ENCODE measurements around the gene PI4K2B.
A peak's percentile ranks its signal among the peaks of the same experiment; 100 is the strongest.
"Not testable (repeated sequence)": the region's sequence is repeated elsewhere in the genome, so short reads cannot be mapped to it uniquely, and the experiment has no call there.

Gene PI4K2B

GRCh38 chr4:25233737-25234389, at the start of gene PI4K2B:
Gene PI4K2B (plus strand): TSS chr4:25234033. CDS start chr4:25234164, 131 bp downstream.
- no peaks in the 10 kb centered on the region for H3K9me3 ChIP-seq (ENCODE audit: control insufficient read depth in 1 of 2, low read length in 2 of 2)
- H3K4me1 ChIP-seq (ENCODE audit: control insufficient read depth in 1 of 2, insufficient read depth in 2 of 2, low read length in 2 of 2): peaks cover 5 to 9% of the 10 kb centered on the region in 2 donors
- H3K9ac ChIP-seq (ENCODE audit: low read depth in 1 of 2, low read length in 2 of 2): peak within 1 kb of the TSS; percentile 88 to 98
- H3K4me3 ChIP-seq (ENCODE audit: low read depth in 1 of 2, low read length in 2 of 2): peak within 1 kb of the TSS; percentile 79 to 89
- peak within 1 kb of the TSS; percentile 95 for H3K27ac ChIP-seq (ENCODE audit: low read depth, low read length)
- no peaks in the 10 kb centered on the region for H3K36me3 ChIP-seq (ENCODE audit: control insufficient read depth in 1 of 2, insufficient read depth in 2 of 2, low read length in 2 of 2)
- no peaks in the 10 kb centered on the region for H3K27me3 ChIP-seq (ENCODE audit: control insufficient read depth in 1 of 2, insufficient read depth in 2 of 2, low read length in 2 of 2)

- peaks cover 0 to under 1% of the 10 kb centered on the region in 2 donors for H3K4me1 ChIP-seq (ENCODE audit: control insufficient read depth in 1 of 2, insufficient read depth in 2 of 2, low read length in 2 of 2)
- no peak overlapping the region for H3K27ac ChIP-seq (ENCODE audit: low read depth, low read length)
- no peak overlapping the region for H3K9ac ChIP-seq (ENCODE audit: low read depth in 1 of 2, low read length in 2 of 2)
- no peaks in the 10 kb centered on the region for H3K27me3 ChIP-seq (ENCODE audit: control insufficient read depth in 1 of 2, insufficient read depth in 2 of 2, low read length in 2 of 2)
- no peak overlapping the region for H3K4me3 ChIP-seq (ENCODE audit: low read depth in 1 of 2, low read length in 2 of 2)
- H3K9me3 ChIP-seq (ENCODE audit: control insufficient read depth in 1 of 2, low read length in 2 of 2): no peaks in the 10 kb centered on the region
- H3K36me3 ChIP-seq (ENCODE audit: control insufficient read depth in 1 of 2, insufficient read depth in 2 of 2, low read length in 2 of 2): no peaks in the 10 kb centered on the region
Measured at GRCh38 chr4:25184056-25184455, 49.8 kb upstream of the PI4K2B start.

- no peaks in the 10 kb centered on the region for H3K27me3 ChIP-seq (ENCODE audit: control insufficient read depth in 1 of 2, insufficient read depth in 2 of 2, low read length in 2 of 2)
- H3K9me3 ChIP-seq (ENCODE audit: control insufficient read depth in 1 of 2, low read length in 2 of 2): no peaks in the 10 kb centered on the region
- no peak overlapping the region for H3K4me3 ChIP-seq (ENCODE audit: low read depth in 1 of 2, low read length in 2 of 2)
- H3K9ac ChIP-seq (ENCODE audit: low read depth in 1 of 2, low read length in 2 of 2): no peak overlapping the region
- no peak overlapping the region for H3K27ac ChIP-seq (ENCODE audit: low read depth, low read length)
- no peaks in the 10 kb centered on the region for H3K4me1 ChIP-seq (ENCODE audit: control insufficient read depth in 1 of 2, insufficient read depth in 2 of 2, low read length in 2 of 2)
- H3K36me3 ChIP-seq (ENCODE audit: control insufficient read depth in 1 of 2, insufficient read depth in 2 of 2, low read length in 2 of 2): no peaks in the 10 kb centered on the region
Measured at GRCh38 chr4:25190407-25190806, 43.4 kb upstream of the PI4K2B start.

GRCh38 chr4:25198713-25199112, 35.1 kb upstream of the PI4K2B start:
- Histone ChIP-seq H3K4me1 (ENCODE audit: control insufficient read depth in 1 of 2, insufficient read depth in 2 of 2, low read length in 2 of 2) (no peaks in the 10 kb centered on the region), H3K9ac (ENCODE audit: low read depth in 1 of 2, low read length in 2 of 2) (no peak overlapping the region), H3K27ac (ENCODE audit: low read depth, low read length) (no peak overlapping the region), H3K4me3 (ENCODE audit: low read depth in 1 of 2, low read length in 2 of 2) (no peak overlapping the region), H3K36me3 (ENCODE audit: control insufficient read depth in 1 of 2, insufficient read depth in 2 of 2, low read length in 2 of 2) (no peaks in the 10 kb centered on the region), H3K27me3 (ENCODE audit: control insufficient read depth in 1 of 2, insufficient read depth in 2 of 2, low read length in 2 of 2) (no peaks in the 10 kb centered on the region), H3K9me3 (ENCODE audit: control insufficient read depth in 1 of 2, low read length in 2 of 2) (no peaks in the 10 kb centered on the region)

- no peak overlapping the region for H3K4me3 ChIP-seq (ENCODE audit: low read depth in 1 of 2, low read length in 2 of 2)
- H3K4me1 ChIP-seq (ENCODE audit: control insufficient read depth in 1 of 2, insufficient read depth in 2 of 2, low read length in 2 of 2): peaks cover 0 to 1% of the 10 kb centered on the region in 2 donors
- H3K36me3 ChIP-seq (ENCODE audit: control insufficient read depth in 1 of 2, insufficient read depth in 2 of 2, low read length in 2 of 2): no peaks in the 10 kb centered on the region
- H3K9ac ChIP-seq (ENCODE audit: low read depth in 1 of 2, low read length in 2 of 2): no peak overlapping the region
- H3K27me3 ChIP-seq (ENCODE audit: control insufficient read depth in 1 of 2, insufficient read depth in 2 of 2, low read length in 2 of 2): no peaks in the 10 kb centered on the region
- H3K27ac ChIP-seq (ENCODE audit: low read depth, low read length): no peak overlapping the region
- H3K9me3 ChIP-seq (ENCODE audit: control insufficient read depth in 1 of 2, low read length in 2 of 2): peaks cover 8 to 11% of the 10 kb centered on the region in 2 donors
Measured at GRCh38 chr4:25207997-25208396, 25.8 kb upstream of the PI4K2B start.

DNA sequence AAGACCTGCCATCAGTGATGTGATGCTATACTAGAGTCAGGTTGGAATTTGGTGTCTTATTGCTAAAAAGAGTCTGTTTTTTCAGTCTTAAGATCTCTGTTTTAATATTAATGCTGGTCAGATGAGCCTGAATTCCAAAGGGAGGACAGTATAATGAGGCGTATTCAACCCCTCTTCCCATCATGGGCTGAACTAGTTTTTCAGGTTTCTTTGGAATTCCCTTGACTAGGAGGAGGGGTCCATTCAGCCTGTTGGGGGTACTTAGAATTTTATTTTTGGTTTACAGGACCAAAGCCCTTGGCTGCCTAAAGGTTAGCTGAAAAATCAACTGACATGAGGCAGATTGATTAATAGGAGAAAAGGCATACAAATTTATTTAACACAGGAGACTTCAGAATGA, 24.1 kb upstream of the PI4K2B start:
- H3K27ac ChIP-seq (ENCODE audit: low read depth, low read length): no peak overlapping the region
- no peaks in the 10 kb centered on the region for H3K27me3 ChIP-seq (ENCODE audit: control insufficient read depth in 1 of 2, insufficient read depth in 2 of 2, low read length in 2 of 2)
- H3K4me3 ChIP-seq (ENCODE audit: low read depth in 1 of 2, low read length in 2 of 2): no peak overlapping the region
- H3K4me1 ChIP-seq (ENCODE audit: control insufficient read depth in 1 of 2, insufficient read depth in 2 of 2, low read length in 2 of 2): peaks cover 6 to 13% of the 10 kb centered on the region in 2 donors
- no peak overlapping the region for H3K9ac ChIP-seq (ENCODE audit: low read depth in 1 of 2, low read length in 2 of 2)
- peaks cover 8 to 12% of the 10 kb centered on the region in 2 donors for H3K9me3 ChIP-seq (ENCODE audit: control insufficient read depth in 1 of 2, low read length in 2 of 2)
- no peaks in the 10 kb centered on the region for H3K36me3 ChIP-seq (ENCODE audit: control insufficient read depth in 1 of 2, insufficient read depth in 2 of 2, low read length in 2 of 2)

DNA sequence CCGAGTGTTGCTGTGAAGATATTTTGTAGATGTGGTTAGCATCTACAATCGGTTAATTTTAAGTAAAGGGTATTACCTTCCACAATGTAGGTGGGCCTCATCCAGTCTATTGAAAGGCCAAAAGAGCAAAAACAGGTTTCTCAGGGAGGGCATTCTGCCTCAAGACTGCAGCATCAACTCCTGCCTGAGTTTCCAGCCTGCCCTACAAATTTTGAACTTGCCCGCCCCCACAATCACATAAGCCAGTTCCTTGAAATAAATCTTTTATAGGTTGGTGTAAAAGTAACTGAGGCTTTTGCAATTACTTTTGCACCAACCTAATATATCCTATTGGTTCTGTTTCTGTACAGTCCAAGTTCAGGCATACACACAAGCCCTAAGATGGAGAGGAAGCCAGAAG, 22.1 kb upstream of the PI4K2B start:
- Histone ChIP-seq H3K4me1 (ENCODE audit: control insufficient read depth in 1 of 2, insufficient read depth in 2 of 2, low read length in 2 of 2) (peaks cover 6 to 13% of the 10 kb centered on the region in 2 donors), H3K9me3 (ENCODE audit: control insufficient read depth in 1 of 2, low read length in 2 of 2) (peaks cover 8 to 12% of the 10 kb centered on the region in 2 donors)

GRCh38 chr4:25212822-25213221, 21.0 kb upstream of the PI4K2B start:
- H3K36me3 ChIP-seq (ENCODE audit: control insufficient read depth in 1 of 2, insufficient read depth in 2 of 2, low read length in 2 of 2): no peaks in the 10 kb centered on the region
- peaks cover 6 to 13% of the 10 kb centered on the region in 2 donors for H3K4me1 ChIP-seq (ENCODE audit: control insufficient read depth in 1 of 2, insufficient read depth in 2 of 2, low read length in 2 of 2)
- no peak overlapping the region for H3K27ac ChIP-seq (ENCODE audit: low read depth, low read length)
- no peak overlapping the region for H3K9ac ChIP-seq (ENCODE audit: low read depth in 1 of 2, low read length in 2 of 2)
- no peaks in the 10 kb centered on the region for H3K27me3 ChIP-seq (ENCODE audit: control insufficient read depth in 1 of 2, insufficient read depth in 2 of 2, low read length in 2 of 2)
- peak overlapping the region in 1 of 2 donors; percentile 21 for H3K4me3 ChIP-seq (ENCODE audit: low read depth in 1 of 2, low read length in 2 of 2)
- peaks cover 8 to 12% of the 10 kb centered on the region in 2 donors for H3K9me3 ChIP-seq (ENCODE audit: control insufficient read depth in 1 of 2, low read length in 2 of 2)

More for the DNA sequence above, 22.1 kb upstream of the PI4K2B start:
- Histone ChIP-seq H3K27me3 (ENCODE audit: control insufficient read depth in 1 of 2, insufficient read depth in 2 of 2, low read length in 2 of 2) (no peaks in the 10 kb centered on the region), H3K36me3 (ENCODE audit: control insufficient read depth in 1 of 2, insufficient read depth in 2 of 2, low read length in 2 of 2) (no peaks in the 10 kb centered on the region), H3K27ac (ENCODE audit: low read depth, low read length) (no peak overlapping the region), H3K4me3 (ENCODE audit: low read depth in 1 of 2, low read length in 2 of 2) (no peak overlapping the region), H3K9ac (ENCODE audit: low read depth in 1 of 2, low read length in 2 of 2) (no peak overlapping the region)

- peak overlapping the region in 1 of 2 donors; percentile 21 for H3K4me3 ChIP-seq (ENCODE audit: low read depth in 1 of 2, low read length in 2 of 2)
- peak overlapping the region; percentile 51 for H3K27ac ChIP-seq (ENCODE audit: low read depth, low read length)
- no peak overlapping the region for H3K9ac ChIP-seq (ENCODE audit: low read depth in 1 of 2, low read length in 2 of 2)
Measured at GRCh38 chr4:25213347-25213979, 20.4 kb upstream of the PI4K2B start.

GRCh38 chr4:25214750-25215149, 19.1 kb upstream of the PI4K2B start:
- peaks cover 8 to 12% of the 10 kb centered on the region in 2 donors for H3K9me3 ChIP-seq (ENCODE audit: control insufficient read depth in 1 of 2, low read length in 2 of 2)
- H3K36me3 ChIP-seq (ENCODE audit: control insufficient read depth in 1 of 2, insufficient read depth in 2 of 2, low read length in 2 of 2); H3K27me3 ChIP-seq (ENCODE audit: control insufficient read depth in 1 of 2, insufficient read depth in 2 of 2, low read length in 2 of 2): not testable (repeated sequence)

More at GRCh38 chr4:25213347-25213979, 20.4 kb upstream of the PI4K2B start:
- Histone ChIP-seq H3K36me3 (ENCODE audit: control insufficient read depth in 1 of 2, insufficient read depth in 2 of 2, low read length in 2 of 2) (no peaks in the 10 kb centered on the region), H3K9me3 (ENCODE audit: control insufficient read depth in 1 of 2, low read length in 2 of 2) (peaks cover 8 to 12% of the 10 kb centered on the region in 2 donors), H3K4me1 (ENCODE audit: control insufficient read depth in 1 of 2, insufficient read depth in 2 of 2, low read length in 2 of 2) (peaks cover 6 to 13% of the 10 kb centered on the region in 2 donors), H3K27me3 (ENCODE audit: control insufficient read depth in 1 of 2, insufficient read depth in 2 of 2, low read length in 2 of 2) (no peaks in the 10 kb centered on the region)

More at GRCh38 chr4:25214750-25215149, 19.1 kb upstream of the PI4K2B start:
- H3K9ac ChIP-seq (ENCODE audit: low read depth in 1 of 2, low read length in 2 of 2); H3K27ac ChIP-seq (ENCODE audit: low read depth, low read length); H3K4me3 ChIP-seq (ENCODE audit: low read depth in 1 of 2, low read length in 2 of 2): not testable (repeated sequence)
- peaks cover 6 to 13% of the 10 kb centered on the region in 2 donors for H3K4me1 ChIP-seq (ENCODE audit: control insufficient read depth in 1 of 2, insufficient read depth in 2 of 2, low read length in 2 of 2)
